Panc1 (cell line): Measurements from ENCODE around the gene BACH2. TPM values are rescaled to one million over a fixed set of nuclear protein-coding genes. Genes with fewer than 3 reads are reported as not detected.

Experiments
- ATAC-seq: fragments of 200-7000 bp; cut with Tn5 transposase; 2 replicates; pipeline ENCODE4 v1.9.1; 2020; ENCODE audit warnings: mild to moderate bottlenecking, moderate library complexity
- BruUV-seq: library from RNA; stranded (reverse); fragments of 400-500 nt; replicated peaks from 2 replicates; lab custom pipeline; 2021; lab: Mats Ljungman, UMichigan
- CTCF ChIA-PET: fragments of 300-600 bp; sonication (Branson Sonifier 250); formaldehyde crosslinking; loops from one replicate; lab custom pipeline; 2022; ENCODE audit warnings: antibody characterized with exemption; lab: Charles Lee
- POLR2A ChIA-PET: fragments of 300-600 bp; sonication (Branson Sonifier 250); formaldehyde crosslinking; loops from one replicate; lab custom pipeline; 2022; ENCODE audit warnings: antibody characterized with exemption; lab: Charles Lee
- DNase-seq: peaks from one replicate; pipeline ENCODE4 v3.0.0-alpha.2; 2010; ENCODE audit warnings: low read depth, low spot score
- H3K27ac ChIP-seq: 2 replicates; pipeline ENCODE4 v1.5.1; 2011; ENCODE audit warnings: mild to moderate bottlenecking, low read length, inconsistent platforms
- H3K27me3 ChIP-seq: fragments of 200-500 bp; sonication (Bioruptor generic); 2 replicates; pipeline ENCODE4 v1.6.0; 2014; ENCODE audit warnings: low read length, inconsistent platforms; ENCODE audit not compliant: control insufficient read depth, insufficient read depth
- H3K36me3 ChIP-seq: fragments of 200-500 bp; sonication (Bioruptor generic); 2 replicates; pipeline ENCODE4 v1.5.1; 2014; ENCODE audit warnings: inconsistent platforms, mild to moderate bottlenecking, low read length, moderate library complexity; ENCODE audit not compliant: control insufficient read depth, insufficient read depth
- H3K4me1 ChIP-seq: 2 replicates; pipeline ENCODE4 v1.5.1; 2011; ENCODE audit warnings: inconsistent platforms, mild to moderate bottlenecking, low read length, moderate library complexity; ENCODE audit not compliant: control insufficient read depth, insufficient read depth
- H3K4me3 ChIP-seq, 2 experiments: 2 replicates each; pipeline ENCODE4 v1.5.1; 2011 to 2012; ENCODE audit warnings: low read depth in 2 of 2, low read length in 2 of 2, mild to moderate bottlenecking in 2 of 2, inconsistent platforms in 1 of 2, moderate library complexity in 1 of 2
- H3K9me3 ChIP-seq: fragments of 200-500 bp; sonication (Bioruptor generic); 2 replicates; pipeline ENCODE4 v1.5.1; 2014; ENCODE audit warnings: low read depth, mild to moderate bottlenecking, inconsistent platforms, low read length, moderate library complexity; ENCODE audit not compliant: control insufficient read depth, insufficient read depth
- CTCF ChIP-seq: fragments of 450-650 bp; IDR thresholded peaks from 2 replicates; pipeline ENCODE4 v1.5.1; 2017; ENCODE audit warnings: mild to moderate bottlenecking
- POLR2AphosphoS5 ChIP-seq: IDR thresholded peaks from 2 replicates; pipeline ENCODE4 v1.6.1; 2012; ENCODE audit warnings: mild to moderate bottlenecking, low read depth, low read length, moderate library complexity
- SIN3A ChIP-seq: IDR thresholded peaks from 2 replicates; pipeline ENCODE4 v1.6.1; 2012; ENCODE audit warnings: low read depth, mild to moderate bottlenecking, low read length, moderate library complexity, borderline replicate concordance; ENCODE audit not compliant: insufficient read depth
- TCF7L2 ChIP-seq: IDR thresholded peaks from 2 replicates; pipeline ENCODE4 v1.6.1; 2011; ENCODE audit warnings: mild to moderate bottlenecking, low read depth, low read length, inconsistent platforms
- in situ Hi-C: cut with HindIII; loops from 2 replicates; pipeline ENCODE4 v1.10.0; 2016; ENCODE audit warnings: low sequenced_read_pairs, low pct_unique_long_range_greater_than_20kb
- intact Hi-C: fragments of 100-400 bp; cut with micrococcal nuclease; formaldehyde crosslinking; loops from one replicate; pipeline ENCODE4 v1.10.0; 2022; ENCODE audit not compliant: unreplicated experiment
- total RNA-seq: library from RNA; stranded (reverse); gene quantifications from one replicate; pipeline ENCODE4 v1.2.1, GENCODE V29; 2021; ENCODE audit not compliant: unreplicated experiment
- TF ChIP-seq, protein P1 (sequence below), 2 experiments: IDR thresholded peaks; 2 replicates each; pipeline ENCODE4 v1.6.1; 2011 to 2012; ENCODE audit warnings: low read depth in 2 of 2, control low read depth in 1 of 2, low read length in 1 of 2, mild to moderate bottlenecking in 1 of 2, moderate library complexity in 1 of 2; ENCODE audit not compliant: insufficient read depth in 1 of 2

Gene BACH2
- total RNA-seq, 1 experiment from 2014 or later, result 1.6 TPM

DNA sequence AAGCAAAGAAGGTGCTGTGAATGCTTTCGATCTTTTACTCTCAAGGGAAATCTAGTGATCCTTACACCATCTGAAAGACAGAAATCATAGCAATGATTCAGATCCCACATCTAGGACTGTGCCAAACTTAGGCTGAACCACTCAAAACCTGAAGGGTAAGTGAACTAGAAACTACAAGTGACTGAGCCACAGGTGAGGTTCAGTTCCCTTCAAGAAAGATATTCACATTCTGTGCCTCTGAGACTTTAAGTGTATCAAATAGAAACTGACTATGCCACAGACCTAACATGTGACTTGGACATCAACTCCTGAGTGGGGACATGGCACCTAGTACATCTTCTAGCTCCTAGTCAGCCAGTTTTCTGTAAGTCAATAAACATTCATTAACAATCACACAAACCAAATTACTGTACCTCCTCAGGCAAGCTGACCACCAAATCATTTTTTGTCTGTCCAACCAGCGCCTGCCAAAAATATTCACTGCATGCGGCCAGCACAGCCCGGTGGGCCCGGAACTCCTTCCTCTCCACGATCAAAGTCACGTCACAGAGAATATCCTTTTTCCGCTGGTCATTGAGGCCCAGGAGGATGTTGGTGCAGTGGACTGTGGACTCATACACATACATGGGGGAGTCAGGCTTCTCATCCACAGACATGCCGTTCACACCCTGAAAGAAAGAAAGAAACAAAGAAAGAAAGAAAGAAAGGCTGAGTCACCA is 288.3 kb downstream of the BACH2 start:
- POLR2A ChIA-PET, result no interaction called here
- Histone ChIP-seq H3K4me1 (no peaks in the 10 kb centered on the region), H3K27me3 (no peaks in the 10 kb centered on the region), H3K4me3 (no peak overlapping the region), H3K36me3 (no peaks in the 10 kb centered on the region), H3K27ac (no peak overlapping the region), H3K9me3 (no peaks in the 10 kb centered on the region)
- DNase-seq (no peak), ATAC-seq (no peak)
- CTCF ChIA-PET, result no interaction called here
- in situ Hi-C loops (no loop called here), intact Hi-C loops (no loop called here)
- BruUV-seq, result no TSS peak
- TF ChIP-seq, protein P1, sequence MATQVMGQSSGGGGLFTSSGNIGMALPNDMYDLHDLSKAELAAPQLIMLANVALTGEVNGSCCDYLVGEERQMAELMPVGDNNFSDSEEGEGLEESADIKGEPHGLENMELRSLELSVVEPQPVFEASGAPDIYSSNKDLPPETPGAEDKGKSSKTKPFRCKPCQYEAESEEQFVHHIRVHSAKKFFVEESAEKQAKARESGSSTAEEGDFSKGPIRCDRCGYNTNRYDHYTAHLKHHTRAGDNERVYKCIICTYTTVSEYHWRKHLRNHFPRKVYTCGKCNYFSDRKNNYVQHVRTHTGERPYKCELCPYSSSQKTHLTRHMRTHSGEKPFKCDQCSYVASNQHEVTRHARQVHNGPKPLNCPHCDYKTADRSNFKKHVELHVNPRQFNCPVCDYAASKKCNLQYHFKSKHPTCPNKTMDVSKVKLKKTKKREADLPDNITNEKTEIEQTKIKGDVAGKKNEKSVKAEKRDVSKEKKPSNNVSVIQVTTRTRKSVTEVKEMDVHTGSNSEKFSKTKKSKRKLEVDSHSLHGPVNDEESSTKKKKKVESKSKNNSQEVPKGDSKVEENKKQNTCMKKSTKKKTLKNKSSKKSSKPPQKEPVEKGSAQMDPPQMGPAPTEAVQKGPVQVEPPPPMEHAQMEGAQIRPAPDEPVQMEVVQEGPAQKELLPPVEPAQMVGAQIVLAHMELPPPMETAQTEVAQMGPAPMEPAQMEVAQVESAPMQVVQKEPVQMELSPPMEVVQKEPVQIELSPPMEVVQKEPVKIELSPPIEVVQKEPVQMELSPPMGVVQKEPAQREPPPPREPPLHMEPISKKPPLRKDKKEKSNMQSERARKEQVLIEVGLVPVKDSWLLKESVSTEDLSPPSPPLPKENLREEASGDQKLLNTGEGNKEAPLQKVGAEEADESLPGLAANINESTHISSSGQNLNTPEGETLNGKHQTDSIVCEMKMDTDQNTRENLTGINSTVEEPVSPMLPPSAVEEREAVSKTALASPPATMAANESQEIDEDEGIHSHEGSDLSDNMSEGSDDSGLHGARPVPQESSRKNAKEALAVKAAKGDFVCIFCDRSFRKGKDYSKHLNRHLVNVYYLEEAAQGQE (IDR thresholded peaks at IDR 0.05; ENCODE audit: insufficient read depth in 1 of 2, low read depth in 2 of 2, low read length in 1 of 2), result no peak
- no peak for TF ChIP-seq CTCF
- no peak for TF ChIP-seq TCF7L2
- TF ChIP-seq POLR2AphosphoS5, result no peak
- no peak for TF ChIP-seq SIN3A

DNA sequence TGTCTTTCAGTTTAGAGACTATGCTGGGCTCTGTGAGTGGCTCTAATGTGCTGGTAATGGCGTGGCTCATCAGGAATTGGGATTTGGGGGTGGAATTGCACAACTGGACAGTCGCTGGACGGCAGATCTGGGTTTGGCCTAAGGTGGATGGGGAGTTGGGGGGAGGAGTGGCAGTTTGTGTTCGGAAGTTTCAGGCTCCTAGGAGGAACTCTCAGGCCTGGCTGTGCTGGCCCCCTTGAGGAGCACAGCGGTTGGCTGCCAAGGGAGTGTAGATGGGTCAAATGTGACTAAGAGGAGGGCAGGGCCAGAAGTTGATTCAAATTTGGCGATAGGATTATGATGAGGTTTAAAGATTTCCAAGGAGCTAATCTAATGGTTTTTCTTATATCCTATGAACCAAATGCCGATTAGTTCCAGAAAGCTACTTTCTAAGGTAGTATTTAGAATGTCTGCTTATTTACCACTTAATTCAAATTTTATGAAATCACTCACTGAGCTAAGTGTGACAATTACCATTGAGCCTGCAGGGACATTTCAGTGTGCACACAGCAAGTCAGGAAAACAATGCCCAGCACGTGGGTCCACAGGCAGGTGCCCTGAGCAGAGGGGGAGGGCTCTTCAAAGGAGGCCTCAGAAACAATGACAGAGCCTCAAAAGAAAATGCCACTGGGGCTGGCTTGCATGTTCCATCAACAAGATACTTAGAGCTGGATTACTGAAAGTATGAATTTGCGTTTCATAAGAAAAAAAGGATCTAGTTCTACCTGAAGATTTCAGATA is 291.4 kb downstream of the BACH2 start:
- ChIA-PET CTCF (no interaction called here), POLR2A (no interaction called here)
- intact Hi-C loops (no loop called here), in situ Hi-C loops (no loop called here)
- Histone ChIP-seq H3K4me3 (no peak overlapping the region), H3K27me3 (no peaks in the 10 kb centered on the region), H3K36me3 (no peaks in the 10 kb centered on the region), H3K4me1 (no peaks in the 10 kb centered on the region), H3K27ac (no peak overlapping the region), H3K9me3 (no peaks in the 10 kb centered on the region)
- BruUV-seq, result no TSS peak
- DNase-seq (no peak), ATAC-seq (no peak)
- no peak for TF ChIP-seq CTCF
- no peak for TF ChIP-seq SIN3A
- no peak for TF ChIP-seq POLR2AphosphoS5
- TF ChIP-seq, protein P1 (IDR thresholded peaks at IDR 0.05; ENCODE audit: insufficient read depth in 1 of 2, low read depth in 2 of 2, low read length in 1 of 2), result no peak
- TF ChIP-seq TCF7L2, result no peak
